ENCODE data around the gene CYP27A1.

DNA sequence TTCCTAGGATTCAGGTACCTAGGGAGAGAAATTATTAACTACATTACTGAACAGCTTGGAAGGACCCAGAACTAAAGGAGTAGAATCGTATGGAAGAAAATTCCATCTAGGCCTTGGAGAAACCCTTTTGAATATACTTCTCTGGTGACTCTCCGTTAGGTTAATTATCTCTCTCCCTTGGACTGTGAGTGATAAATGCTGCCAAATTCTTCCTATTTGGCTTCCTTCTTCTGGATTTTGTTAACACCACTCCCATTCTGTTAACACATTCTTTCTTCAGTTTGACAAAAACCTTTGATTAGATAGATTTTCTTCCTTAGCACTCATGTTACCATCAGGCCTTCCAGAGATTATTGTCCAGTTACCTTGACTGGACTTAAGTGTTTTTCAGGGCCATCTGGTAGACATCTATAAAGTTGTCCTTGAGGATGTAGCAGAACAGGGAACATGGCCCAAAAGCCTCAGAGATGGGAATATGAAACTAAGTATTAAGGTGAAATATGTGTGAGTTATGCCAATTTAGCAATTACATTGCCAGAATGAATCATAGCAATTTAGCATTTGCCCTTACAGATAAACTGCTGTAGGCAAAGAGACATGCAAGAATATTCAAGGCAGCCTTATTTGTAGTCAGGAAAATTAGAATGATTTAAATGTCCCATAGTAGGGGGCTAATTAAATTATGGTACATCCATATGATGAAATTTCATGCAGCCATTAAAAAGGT lies 6.7 kb downstream of the CYP27A1 start:
- TF ChIP-seq RAD21 (conservative IDR thresholded peaks at IDR 0.05 in 1 of 2, IDR thresholded peaks at IDR 0.05 in 1 of 2) = no peak
- TF ChIP-seq POLR2A (IDR thresholded peaks at IDR 0.05; ENCODE audit: low read length) = no peak
- TF ChIP-seq MAFK (IDR thresholded peaks at IDR 0.05; ENCODE audit: partially characterized antibody) = no peak
- no peak for TF ChIP-seq ZNF302 (CRISPR knock-in tag; IDR thresholded peaks at IDR 0.05)
- TF ChIP-seq, protein P1, sequence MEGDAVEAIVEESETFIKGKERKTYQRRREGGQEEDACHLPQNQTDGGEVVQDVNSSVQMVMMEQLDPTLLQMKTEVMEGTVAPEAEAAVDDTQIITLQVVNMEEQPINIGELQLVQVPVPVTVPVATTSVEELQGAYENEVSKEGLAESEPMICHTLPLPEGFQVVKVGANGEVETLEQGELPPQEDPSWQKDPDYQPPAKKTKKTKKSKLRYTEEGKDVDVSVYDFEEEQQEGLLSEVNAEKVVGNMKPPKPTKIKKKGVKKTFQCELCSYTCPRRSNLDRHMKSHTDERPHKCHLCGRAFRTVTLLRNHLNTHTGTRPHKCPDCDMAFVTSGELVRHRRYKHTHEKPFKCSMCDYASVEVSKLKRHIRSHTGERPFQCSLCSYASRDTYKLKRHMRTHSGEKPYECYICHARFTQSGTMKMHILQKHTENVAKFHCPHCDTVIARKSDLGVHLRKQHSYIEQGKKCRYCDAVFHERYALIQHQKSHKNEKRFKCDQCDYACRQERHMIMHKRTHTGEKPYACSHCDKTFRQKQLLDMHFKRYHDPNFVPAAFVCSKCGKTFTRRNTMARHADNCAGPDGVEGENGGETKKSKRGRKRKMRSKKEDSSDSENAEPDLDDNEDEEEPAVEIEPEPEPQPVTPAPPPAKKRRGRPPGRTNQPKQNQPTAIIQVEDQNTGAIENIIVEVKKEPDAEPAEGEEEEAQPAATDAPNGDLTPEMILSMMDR (IDR thresholded peaks at IDR 0.05) = no peak
